ENCODE results near the gene XYLT2.

DNA sequence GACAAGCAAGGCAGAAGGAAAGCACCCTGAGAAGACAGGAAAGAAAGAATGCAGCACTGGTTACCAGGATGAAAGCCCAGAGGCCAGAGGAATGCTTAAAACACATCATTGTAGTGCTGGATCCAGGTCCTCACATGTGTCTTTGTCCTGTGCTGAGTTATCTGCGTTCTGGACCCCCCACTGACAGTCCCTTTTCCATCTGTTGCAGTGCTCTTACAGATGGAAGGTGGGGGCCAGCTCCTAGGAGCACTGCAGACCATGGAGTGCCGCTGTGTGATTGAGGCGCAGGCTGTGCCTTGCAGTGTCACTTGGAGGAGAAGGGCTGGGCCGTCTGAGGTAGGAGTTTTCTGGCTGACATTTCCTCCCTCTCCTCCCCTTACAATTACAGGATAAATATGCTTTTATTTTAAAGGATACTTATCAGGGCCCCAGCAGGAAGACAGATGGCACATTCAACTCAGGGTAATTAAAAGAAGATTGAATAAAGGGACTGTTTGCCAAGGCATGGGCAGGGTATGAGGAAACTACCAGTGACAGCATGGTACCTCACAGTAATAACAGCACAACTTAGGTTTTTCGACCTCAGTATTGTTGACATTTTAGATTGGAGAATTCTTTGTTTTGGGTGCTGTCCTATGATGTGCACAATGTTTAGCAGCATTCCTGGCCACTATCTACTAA is 30.1 kb downstream of the XYLT2 start:
- TF ChIP-seq MXI1 (IDR thresholded peaks at IDR 0.05; ENCODE audit: low read depth, low read length) (no peak), SREBF1 (IDR thresholded peaks at IDR 0.05; ENCODE audit: low read length) (no peak), NR2F1 (conservative IDR thresholded peaks at IDR 0.05) (no peak), TCF12 (IDR thresholded peaks at IDR 0.05; ENCODE audit: low read depth, low read length) (no peak), STAT1 (conservative IDR thresholded peaks at IDR 0.05) (no peak), POLR2AphosphoS5 (IDR thresholded peaks at IDR 0.05; ENCODE audit: low read length) (no peak)

Data from GM12878 (cell line).